Coronary artery (tissue), 2 donors: ENCODE data around the gene JMJD4.
A peak's percentile ranks its signal among the peaks of the same experiment; 100 is the strongest.

Experiments
- DNase-seq: peaks from one replicate; pipeline ENCODE4 v3.0.0-alpha.2; 2017; ENCODE audit warnings: low spot score
- H3K27ac ChIP-seq, 2 donors: fragments of 200-600 bp; sonication (generic); one replicate each; pipeline ENCODE4 v1.5.1; 2016 to 2019
- H3K4me3 ChIP-seq: fragments of 200-600 bp; sonication (generic); 2 replicates; pipeline ENCODE4 v1.5.1; 2016; ENCODE audit warnings: mild to moderate bottlenecking, moderate library complexity
- TF ChIP-seq, protein P1 (sequence below): fragments of 200-600 bp; sonication (generic); IDR thresholded peaks from one replicate; pipeline ENCODE4 v1.5.1; 2019; ENCODE audit warnings: antibody characterized with exemption

JMJD4 gene

DNA sequence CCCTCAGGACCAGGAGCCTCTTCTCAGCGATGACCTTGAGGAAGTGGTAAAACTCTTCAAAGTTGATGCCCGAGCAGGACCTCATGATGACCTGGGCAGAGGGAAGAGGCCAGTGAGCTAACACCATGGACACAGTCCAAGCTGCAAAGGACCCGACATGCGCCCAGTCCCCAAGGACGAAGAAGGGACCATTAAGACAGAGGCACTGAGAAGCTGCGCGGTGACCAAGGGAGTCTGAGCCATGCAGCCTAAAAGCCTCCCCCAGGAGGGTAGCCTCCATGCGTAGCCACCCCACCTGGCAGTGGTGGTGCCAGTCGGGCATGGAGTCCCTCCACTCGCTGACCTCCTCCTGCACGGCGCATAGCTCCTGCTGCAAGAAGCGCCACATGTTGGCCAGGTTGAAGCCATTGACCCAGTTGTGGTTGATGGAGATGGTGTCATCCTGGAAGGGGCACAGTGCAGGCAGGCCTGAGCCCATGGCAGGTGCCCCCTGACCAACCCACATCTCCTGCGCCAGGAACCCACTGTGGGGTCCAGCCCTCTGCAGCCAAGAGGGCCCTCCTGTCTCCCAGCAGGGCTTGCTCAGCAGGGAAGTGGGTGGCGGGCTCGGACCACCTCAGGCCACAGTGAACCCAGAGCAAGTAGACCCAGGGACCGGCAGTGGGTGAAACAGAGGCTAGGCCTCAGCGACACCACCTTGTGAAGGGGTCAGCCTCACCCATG lies 2.4 kb downstream of the JMJD4 start:
- Histone ChIP-seq H3K4me3 (no peak overlapping the region), H3K27ac (no peak overlapping the region)
- DNase-seq, result no peak
- TF ChIP-seq, protein P1, sequence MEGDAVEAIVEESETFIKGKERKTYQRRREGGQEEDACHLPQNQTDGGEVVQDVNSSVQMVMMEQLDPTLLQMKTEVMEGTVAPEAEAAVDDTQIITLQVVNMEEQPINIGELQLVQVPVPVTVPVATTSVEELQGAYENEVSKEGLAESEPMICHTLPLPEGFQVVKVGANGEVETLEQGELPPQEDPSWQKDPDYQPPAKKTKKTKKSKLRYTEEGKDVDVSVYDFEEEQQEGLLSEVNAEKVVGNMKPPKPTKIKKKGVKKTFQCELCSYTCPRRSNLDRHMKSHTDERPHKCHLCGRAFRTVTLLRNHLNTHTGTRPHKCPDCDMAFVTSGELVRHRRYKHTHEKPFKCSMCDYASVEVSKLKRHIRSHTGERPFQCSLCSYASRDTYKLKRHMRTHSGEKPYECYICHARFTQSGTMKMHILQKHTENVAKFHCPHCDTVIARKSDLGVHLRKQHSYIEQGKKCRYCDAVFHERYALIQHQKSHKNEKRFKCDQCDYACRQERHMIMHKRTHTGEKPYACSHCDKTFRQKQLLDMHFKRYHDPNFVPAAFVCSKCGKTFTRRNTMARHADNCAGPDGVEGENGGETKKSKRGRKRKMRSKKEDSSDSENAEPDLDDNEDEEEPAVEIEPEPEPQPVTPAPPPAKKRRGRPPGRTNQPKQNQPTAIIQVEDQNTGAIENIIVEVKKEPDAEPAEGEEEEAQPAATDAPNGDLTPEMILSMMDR, result no peak

- H3K27ac ChIP-seq, result no peak overlapping the region
- H3K4me3 ChIP-seq, result no peak overlapping the region
- no peak for DNase-seq
- TF ChIP-seq, protein P1, result no peak
Measured at GRCh38 chr1:227731696-227732585, 3.2 kb downstream of the JMJD4 start.

DNA sequence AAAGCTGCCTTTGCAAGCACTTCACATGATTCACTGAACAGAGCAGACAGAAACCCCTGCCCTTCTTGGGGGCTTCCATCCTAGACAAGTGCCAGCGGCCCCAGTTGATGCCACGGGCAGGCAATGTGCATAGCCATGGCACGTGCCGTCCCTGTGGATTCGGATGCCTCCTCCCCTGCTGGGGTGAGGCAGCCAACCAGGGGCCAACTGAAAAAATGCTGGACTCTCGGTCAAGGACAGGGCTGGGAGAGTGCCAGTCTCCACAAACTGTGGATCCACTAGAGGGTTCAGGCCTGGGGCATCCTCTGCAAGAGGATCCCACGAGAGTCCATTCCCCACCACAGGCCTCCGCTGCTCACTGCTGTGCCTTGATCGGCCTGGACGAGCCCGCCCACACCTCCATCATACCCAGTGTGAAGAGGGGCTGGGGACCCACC lies 3.8 kb downstream of the JMJD4 start:
- TF ChIP-seq, protein P1, result no peak
- H3K4me3 ChIP-seq, result no peak overlapping the region
- no peak overlapping the region for H3K27ac ChIP-seq
- no peak for DNase-seq

- no peak for DNase-seq
- no peak overlapping the region for H3K27ac ChIP-seq
- TF ChIP-seq, protein P1, result no peak
- no peak overlapping the region for H3K4me3 ChIP-seq
Measured at GRCh38 chr1:227730630-227731151, 4.4 kb downstream of the JMJD4 start.

DNA sequence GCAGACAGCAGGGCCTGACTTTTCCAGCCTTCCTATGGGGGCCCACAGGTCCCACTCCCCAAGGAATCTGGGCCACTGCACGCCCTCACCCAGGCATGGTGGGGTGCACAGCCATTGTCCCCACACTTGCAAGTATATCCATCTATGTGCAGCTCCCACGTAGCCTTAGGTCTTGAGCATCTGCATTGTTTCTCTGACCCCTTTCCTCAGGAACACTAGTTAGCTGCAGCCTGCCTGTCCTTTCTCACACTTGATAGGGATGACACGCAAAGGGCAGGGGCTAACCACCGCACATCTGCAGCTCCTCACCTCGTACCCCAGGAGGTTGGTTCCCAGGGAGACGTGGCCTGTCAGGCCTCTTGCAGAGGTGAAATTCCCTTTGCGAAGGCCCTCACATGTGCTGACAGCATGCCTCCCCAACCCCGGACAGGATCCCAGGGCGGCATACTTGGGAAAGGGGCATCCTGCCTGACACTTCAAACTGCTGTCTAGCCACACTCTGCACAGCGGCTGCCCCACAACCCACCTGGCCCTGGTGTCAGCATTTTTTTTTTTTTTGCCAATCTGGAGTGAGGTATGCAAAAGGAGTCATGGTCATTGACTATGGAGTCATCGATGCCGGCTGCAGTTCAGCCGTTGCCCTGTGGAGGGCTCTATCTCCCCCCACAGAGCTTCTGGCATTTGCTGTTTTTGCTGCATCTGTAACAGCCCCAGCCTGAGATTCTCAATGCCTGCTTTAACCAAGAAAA lies 5.0 kb downstream of the JMJD4 start:
- TF ChIP-seq, protein P1, result peak; percentile 40
- H3K4me3 ChIP-seq, result no peak overlapping the region
- H3K27ac ChIP-seq, result no peak overlapping the region
- DNase-seq, result no peak

GRCh38 chr1:227729144-227729880 lies 5.8 kb downstream of the JMJD4 start:
- H3K4me3 ChIP-seq, result peak overlapping the region; percentile 86
- peak overlapping the region in 1 of 2 donors; percentile 80 for H3K27ac ChIP-seq
- TF ChIP-seq, protein P1, result no peak
- no peak for DNase-seq
